OCI-LY1 (cell line): ENCODE measurements around the gene RPA1.

Experiments used
- H2AFZ ChIP-seq: fragments of 200-600 bp; sonication (generic), shearing (Covaris generic); 2 replicates; pipeline ENCODE4 v1.6.0; 2014; ENCODE audit warnings: antibody characterized with exemption, mild to moderate bottlenecking, low read length
- H3F3A ChIP-seq: fragments of 200-600 bp; sonication (generic), shearing (Covaris generic); 2 replicates; pipeline ENCODE4 v1.6.0; 2014; ENCODE audit warnings: mild to moderate bottlenecking, antibody characterized with exemption, low read length, moderate library complexity; ENCODE audit not compliant: insufficient read depth
- H3K27ac ChIP-seq: fragments of 200-600 bp; sonication (generic); 2 replicates; pipeline ENCODE4 v1.5.1; 2014; ENCODE audit warnings: low read length, mixed run types, mild to moderate bottlenecking, low read depth; ENCODE audit not compliant: poor library complexity, severe bottlenecking
- H3K27me3 ChIP-seq: fragments of 200-600 bp; sonication (generic); 2 replicates; pipeline ENCODE4 v1.6.0; 2014; ENCODE audit warnings: antibody characterized with exemption, mild to moderate bottlenecking, low read length, moderate library complexity; ENCODE audit not compliant: insufficient read depth
- H3K36me3 ChIP-seq: fragments of 200-600 bp; sonication (generic); 2 replicates; pipeline ENCODE4 v1.6.1; 2014; ENCODE audit warnings: mild to moderate bottlenecking, antibody characterized with exemption, low read length, moderate library complexity, mixed read lengths; ENCODE audit not compliant: insufficient read depth
- H3K4me1 ChIP-seq: fragments of 200-600 bp; sonication (generic); 2 replicates; pipeline ENCODE4 v1.5.1; 2014; ENCODE audit warnings: mild to moderate bottlenecking, low read length, moderate library complexity; ENCODE audit not compliant: insufficient read depth, severe bottlenecking
- H3K4me2 ChIP-seq: fragments of 200-600 bp; sonication (generic), shearing (Covaris generic); 2 replicates; pipeline ENCODE4 v1.6.1; 2014; ENCODE audit warnings: low read length
- H3K4me3 ChIP-seq: fragments of 200-600 bp; sonication (generic); 2 replicates; pipeline ENCODE4 v1.5.1; 2014; ENCODE audit warnings: low read length, low read depth, mild to moderate bottlenecking, mixed read lengths; ENCODE audit not compliant: poor library complexity, severe bottlenecking
- H3K79me2 ChIP-seq: fragments of 200-600 bp; shearing (Covaris generic); 2 replicates; pipeline ENCODE4 v1.6.1; 2016; ENCODE audit warnings: mixed run types, low read length, mixed read lengths; ENCODE audit not compliant: insufficient read depth
- H3K9ac ChIP-seq: fragments of 200-600 bp; sonication (generic), shearing (Covaris generic); 2 replicates; pipeline ENCODE4 v1.6.1; 2014; ENCODE audit warnings: mild to moderate bottlenecking, low read length, mixed read lengths
- H3K9me2 ChIP-seq: fragments of 200-600 bp; sonication (generic), shearing (Covaris generic); 2 replicates; pipeline ENCODE4 v1.6.1; 2014; ENCODE audit warnings: low read depth, mild to moderate bottlenecking, low read length, mixed read lengths
- H3K9me3 ChIP-seq: fragments of 200-600 bp; shearing (Covaris generic); 2 replicates; pipeline ENCODE4 v1.6.1; 2014; ENCODE audit warnings: low read length, mixed read lengths
- H4K20me1 ChIP-seq: fragments of 200-600 bp; sonication (generic), shearing (Covaris generic); 2 replicates; pipeline ENCODE4 v1.6.0; 2016; ENCODE audit warnings: mild to moderate bottlenecking, low read length; ENCODE audit not compliant: insufficient read depth
- EZH2 ChIP-seq: fragments of 200-600 bp; sonication (generic), shearing (Covaris generic); IDR thresholded peaks from 2 replicates; pipeline ENCODE4 v1.8.0; 2017; ENCODE audit warnings: borderline replicate concordance, mixed run types, mild to moderate bottlenecking, antibody characterized with exemption, low read length, moderate library complexity, mixed read lengths
- TF ChIP-seq, protein P1 (sequence below): fragments of 200-600 bp; sonication (generic), shearing (Covaris generic); IDR thresholded peaks from 2 replicates; pipeline ENCODE4 v1.5.1; 2017; ENCODE audit warnings: mild to moderate bottlenecking, antibody characterized with exemption, low read length, moderate library complexity, mixed read lengths

RPA1 gene

DNA sequence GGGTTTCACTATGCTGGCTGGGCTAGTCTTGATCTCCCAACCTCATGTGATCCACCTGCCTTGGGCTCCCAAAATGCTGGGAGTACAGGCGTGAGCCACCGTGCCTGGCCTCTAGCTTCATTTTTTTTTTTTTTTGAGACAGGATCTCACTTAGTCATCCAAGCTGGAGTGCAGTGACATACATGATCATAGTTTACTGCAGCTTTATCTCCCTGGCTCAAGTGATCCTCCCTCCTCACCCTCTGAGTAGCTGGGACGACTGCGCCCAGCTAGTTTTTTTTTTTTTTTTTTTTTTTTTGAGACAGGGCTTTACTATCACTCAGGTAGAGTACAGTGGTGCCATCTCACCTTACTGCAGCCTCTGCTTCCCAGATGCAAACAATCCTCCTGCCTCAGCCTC is 9.7 kb downstream of the RPA1 start:
- Histone ChIP-seq H3K27ac (no peak overlapping the region), H3K27me3 (no peaks in the 10 kb centered on the region), H3K9me2 (no peaks in the 10 kb centered on the region), H3K4me3 (no peak overlapping the region), H3K9me3 (no peaks in the 10 kb centered on the region), H3K79me2 (peaks cover 77% of the 10 kb centered on the region), H2AFZ (no peak overlapping the region), H3F3A (no peaks in the 10 kb centered on the region), H3K4me1 (peaks cover 3% of the 10 kb centered on the region), H3K4me2 (no peak overlapping the region), H3K9ac (no peak overlapping the region), H3K36me3 (peaks cover 50% of the 10 kb centered on the region), H4K20me1 (0 out of 2 replicates have a peak, but pooled peaks cover 5% of the 10 kb centered on the region)
- no peak for TF ChIP-seq EZH2
- TF ChIP-seq, protein P1, sequence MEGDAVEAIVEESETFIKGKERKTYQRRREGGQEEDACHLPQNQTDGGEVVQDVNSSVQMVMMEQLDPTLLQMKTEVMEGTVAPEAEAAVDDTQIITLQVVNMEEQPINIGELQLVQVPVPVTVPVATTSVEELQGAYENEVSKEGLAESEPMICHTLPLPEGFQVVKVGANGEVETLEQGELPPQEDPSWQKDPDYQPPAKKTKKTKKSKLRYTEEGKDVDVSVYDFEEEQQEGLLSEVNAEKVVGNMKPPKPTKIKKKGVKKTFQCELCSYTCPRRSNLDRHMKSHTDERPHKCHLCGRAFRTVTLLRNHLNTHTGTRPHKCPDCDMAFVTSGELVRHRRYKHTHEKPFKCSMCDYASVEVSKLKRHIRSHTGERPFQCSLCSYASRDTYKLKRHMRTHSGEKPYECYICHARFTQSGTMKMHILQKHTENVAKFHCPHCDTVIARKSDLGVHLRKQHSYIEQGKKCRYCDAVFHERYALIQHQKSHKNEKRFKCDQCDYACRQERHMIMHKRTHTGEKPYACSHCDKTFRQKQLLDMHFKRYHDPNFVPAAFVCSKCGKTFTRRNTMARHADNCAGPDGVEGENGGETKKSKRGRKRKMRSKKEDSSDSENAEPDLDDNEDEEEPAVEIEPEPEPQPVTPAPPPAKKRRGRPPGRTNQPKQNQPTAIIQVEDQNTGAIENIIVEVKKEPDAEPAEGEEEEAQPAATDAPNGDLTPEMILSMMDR = no peak

DNA sequence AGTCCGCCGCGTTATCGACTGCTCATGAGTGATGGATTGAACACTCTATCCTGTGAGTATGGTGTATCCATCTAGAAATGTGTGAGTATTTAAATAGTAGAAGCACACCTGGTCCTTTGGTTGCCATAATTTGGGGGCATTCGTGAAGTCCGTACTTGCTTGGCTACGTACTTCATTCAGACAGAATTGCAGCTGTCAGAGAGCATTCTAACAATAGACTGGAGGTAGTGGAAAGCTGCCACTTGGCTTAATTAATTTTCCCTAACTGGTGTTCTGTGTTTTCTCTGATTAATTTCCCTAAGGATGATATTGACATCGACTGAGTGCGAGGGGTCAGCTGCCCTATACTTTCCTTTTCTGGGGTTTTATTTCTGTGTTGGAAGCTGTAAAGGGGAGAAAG is 14.1 kb downstream of the RPA1 start:
- no peak for TF ChIP-seq EZH2
- TF ChIP-seq, protein P1 = no peak
- Histone ChIP-seq H3K9ac (no peak overlapping the region), H3K27ac (no peak overlapping the region), H3K4me1 (no peaks in the 10 kb centered on the region), H3F3A (no peaks in the 10 kb centered on the region), H3K27me3 (no peaks in the 10 kb centered on the region), H2AFZ (no peak overlapping the region), H3K9me3 (no peaks in the 10 kb centered on the region), H3K36me3 (peaks cover 62% of the 10 kb centered on the region), H3K79me2 (peaks cover 37% of the 10 kb centered on the region), H3K4me3 (no peak overlapping the region), H3K4me2 (no peak overlapping the region), H4K20me1 (0 out of 2 replicates have a peak, but pooled peaks cover 3% of the 10 kb centered on the region), H3K9me2 (no peaks in the 10 kb centered on the region)

DNA sequence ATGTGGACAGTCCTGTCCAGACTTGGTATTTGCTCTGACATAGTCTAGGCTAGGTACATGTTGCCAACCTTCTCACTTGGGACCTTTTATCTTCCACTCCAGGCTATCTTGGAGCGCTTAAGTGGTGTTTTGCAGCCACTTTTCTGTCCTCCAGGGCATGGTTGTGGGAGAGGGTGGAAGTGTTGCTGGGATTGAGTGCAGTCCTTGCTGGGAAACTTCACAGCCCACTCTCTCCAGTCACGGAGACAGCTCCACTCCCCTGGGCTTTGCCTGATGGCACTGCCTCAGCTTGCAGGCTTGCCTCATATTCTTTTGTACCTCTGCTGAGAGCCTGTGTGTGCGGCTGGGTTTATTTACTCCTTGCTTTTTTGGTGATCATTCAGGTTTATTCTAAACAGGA is 17.4 kb downstream of the RPA1 start:
- no peak overlapping the region for H3K9ac ChIP-seq
- peaks cover 5% of the 10 kb centered on the region; the same call in 1 of the 2 replicates for H3K79me2 ChIP-seq
- H3K27me3 ChIP-seq = no peaks in the 10 kb centered on the region
- TF ChIP-seq, protein P1 = no peak
- TF ChIP-seq EZH2 = no peak
- no peak overlapping the region for H3K4me3 ChIP-seq
- H3K27ac ChIP-seq = no peak overlapping the region
- no peaks in the 10 kb centered on the region for H3K9me2 ChIP-seq
- no peaks in the 10 kb centered on the region for H4K20me1 ChIP-seq
- H3K4me1 ChIP-seq = no peaks in the 10 kb centered on the region
- H3K9me3 ChIP-seq = no peaks in the 10 kb centered on the region
- no peaks in the 10 kb centered on the region for H3F3A ChIP-seq
- H3K4me2 ChIP-seq = no peak overlapping the region
- no peak overlapping the region for H2AFZ ChIP-seq
- peaks cover 90% of the 10 kb centered on the region for H3K36me3 ChIP-seq
